IMR-90 (cell line): ENCODE data around the gene ZMYND11. TPM values are rescaled to one million over a fixed set of nuclear protein-coding genes. Genes with fewer than 3 reads are reported as not detected.

Experiments used
- ATAC-seq: fragments of 200-7000 bp; cut with Tn5 transposase; 2 replicates; pipeline ENCODE4 v1.9.1; 2020; ENCODE audit warnings: low read depth, mild to moderate bottlenecking, moderate library complexity
- BruUV-seq: library from RNA; stranded (reverse); fragments of 400-500 nt; replicated peaks from 2 replicates; lab custom pipeline; 2021; lab: Mats Ljungman, UMichigan
- CTCF ChIA-PET: fragments of 300-600 bp; formaldehyde crosslinking; extraction: SDS; loops from one replicate; lab custom pipeline; 2021; ENCODE audit warnings: antibody characterized with exemption; lab: Yijun Ruan, JAX
- POLR2A ChIA-PET: fragments of 300-600 bp; sonication (Branson Sonifier 250); formaldehyde crosslinking; loops from one replicate; lab custom pipeline; 2022; ENCODE audit warnings: antibody characterized with exemption; ENCODE audit not compliant: unreplicated experiment; lab: Charles Lee
- DNase-seq: peaks from one replicate; pipeline ENCODE4 v3.0.0; 2013
- H2AFZ ChIP-seq: replicated peaks from 2 replicates; pipeline ENCODE3; 2013; ENCODE audit warnings: low read length, mild to moderate bottlenecking; ENCODE audit not compliant: poor library complexity
- H2AK5ac ChIP-seq: 2 replicates; pipeline ENCODE4 v1.6.1; 2013; ENCODE audit warnings: low read depth, low read length, inconsistent platforms
- H2AK9ac ChIP-seq: replicated peaks from 2 replicates; pipeline ENCODE3; 2013; ENCODE audit warnings: mild to moderate bottlenecking, low read depth, low read length, moderate library complexity; ENCODE audit not compliant: poor library complexity
- H2BK120ac ChIP-seq: 2 replicates; pipeline ENCODE4 v1.6.1; 2013; ENCODE audit warnings: low read depth, low read length, inconsistent platforms
- H2BK15ac ChIP-seq: 3 replicates; pipeline ENCODE4 v1.6.1; 2013; ENCODE audit warnings: low read depth, low read length, inconsistent platforms
- H2BK20ac ChIP-seq: 2 replicates; pipeline ENCODE4 v1.6.1; 2013; ENCODE audit warnings: low read depth, mild to moderate bottlenecking, inconsistent platforms, low read length, moderate library complexity
- H2BK5ac ChIP-seq: 2 replicates; pipeline ENCODE4 v1.6.1; 2013; ENCODE audit warnings: mild to moderate bottlenecking, low read depth, low read length, inconsistent platforms; ENCODE audit not compliant: poor library complexity, severe bottlenecking
- H3K14ac ChIP-seq: replicated peaks from 2 replicates; pipeline ENCODE4 v1.6.1; 2013; ENCODE audit warnings: low read depth, low read length, inconsistent platforms
- H3K18ac ChIP-seq: 2 replicates; pipeline ENCODE4 v1.6.1; 2013; ENCODE audit warnings: low read depth, low read length, control low read depth
- H3K23ac ChIP-seq: 2 replicates; pipeline ENCODE4 v1.6.1; 2013; ENCODE audit warnings: low read depth, low read length, inconsistent platforms
- H3K27ac ChIP-seq: 2 replicates; pipeline ENCODE4 v1.5.1; 2013; ENCODE audit warnings: mild to moderate bottlenecking, control low read depth, low read length; ENCODE audit not compliant: insufficient read depth
- H3K27me3 ChIP-seq: 2 replicates; pipeline ENCODE4 v1.6.1; 2013; ENCODE audit warnings: low read length; ENCODE audit not compliant: control insufficient read depth, insufficient read depth
- H3K36me3 ChIP-seq: 2 replicates; pipeline ENCODE4 v1.6.1; 2013; ENCODE audit warnings: low read length, mixed read lengths; ENCODE audit not compliant: control insufficient read depth, insufficient read depth
- H3K4ac ChIP-seq: 2 replicates; pipeline ENCODE4 v1.6.1; 2013; ENCODE audit warnings: low read depth, low read length, inconsistent platforms
- H3K4me1 ChIP-seq: 2 replicates; pipeline ENCODE4 v1.6.1; 2013; ENCODE audit warnings: low read length, mixed read lengths; ENCODE audit not compliant: control insufficient read depth, insufficient read depth
- H3K4me2 ChIP-seq: 2 replicates; pipeline ENCODE4 v1.6.1; 2013; ENCODE audit warnings: low read depth, mild to moderate bottlenecking, control low read depth, low read length, moderate library complexity
- H3K4me3 ChIP-seq: 2 replicates; pipeline ENCODE4 v1.5.1; 2013; ENCODE audit warnings: low read depth, mild to moderate bottlenecking, control low read depth, low read length, moderate library complexity; ENCODE audit not compliant: insufficient read depth
- H3K56ac ChIP-seq: 2 replicates; pipeline ENCODE4 v1.6.1; 2013; ENCODE audit warnings: low read length, inconsistent platforms; ENCODE audit not compliant: insufficient read depth; ENCODE audit errors: extremely low read depth
- H3K79me1 ChIP-seq, 2 experiments: 2 replicates each; pipeline ENCODE4 v1.6.1; 2013; ENCODE audit warnings: low read length in 2 of 2, inconsistent platforms in 1 of 2, low read depth in 1 of 2
- H3K9ac ChIP-seq: 2 replicates; pipeline ENCODE4 v1.6.1; 2013; ENCODE audit warnings: low read depth, low read length, control low read depth
- H3K9me1 ChIP-seq: 2 replicates; pipeline ENCODE4 v1.6.1; 2013; ENCODE audit warnings: low read length, inconsistent platforms; ENCODE audit not compliant: insufficient read depth
- H3K9me3 ChIP-seq: 2 replicates; pipeline ENCODE4 v1.6.1; 2013; ENCODE audit warnings: low read length; ENCODE audit not compliant: control insufficient read depth, insufficient read depth
- H4K20me1 ChIP-seq: 2 replicates; pipeline ENCODE4 v1.6.1; 2013; ENCODE audit warnings: low read length, inconsistent platforms; ENCODE audit not compliant: insufficient read depth
- H4K5ac ChIP-seq: 2 replicates; pipeline ENCODE4 v1.6.1; 2013; ENCODE audit warnings: mild to moderate bottlenecking, low read depth, low read length, control low read depth
- H4K8ac ChIP-seq, 2 experiments: 2 replicates each; pipeline ENCODE4 v1.6.1; 2013; ENCODE audit warnings: low read depth in 2 of 2, low read length in 2 of 2, control low read depth in 1 of 2, inconsistent platforms in 1 of 2
- H4K91ac ChIP-seq: 2 replicates; pipeline ENCODE4 v1.6.1; 2013; ENCODE audit warnings: low read depth, low read length, inconsistent platforms; ENCODE audit not compliant: insufficient read depth
- CEBPB ChIP-seq: IDR thresholded peaks from 2 replicates; pipeline ENCODE4 v1.6.1; 2012; ENCODE audit warnings: low read depth, low read length, improper control_type of control experiment
- MXI1 ChIP-seq: IDR thresholded peaks from 2 replicates; pipeline ENCODE4 v1.6.1; 2012; ENCODE audit warnings: low read depth, mild to moderate bottlenecking, low read length, moderate library complexity, borderline replicate concordance
- WGBS, 2 experiments: methylation state at CpG; one replicate each; pipeline versions ENCODE4 v1.1.5 to v1.1.7; 2013; ENCODE audit warnings: missing lambda C conversion rate in 2 of 2; ENCODE audit not compliant: insufficient read length in 1 of 2; ENCODE audit errors: extremely low coverage in 2 of 2; 5-methylcytosine and 5-hydroxymethylcytosine counted together
- dilution Hi-C: fragments of 300-500 bp; cut with HindIII; formaldehyde crosslinking; loops from one replicate; pipeline ENCODE4 v1.14.3; 2018; ENCODE audit warnings: low sequenced_read_pairs; ENCODE audit not compliant: unreplicated experiment
- in situ Hi-C: fragments of 300-500 bp; cut with MboI; formaldehyde crosslinking; loops from 3 replicates; pipeline ENCODE4 v1.14.3; 2019; ENCODE audit warnings: low sequenced_read_pairs, inconsistent platforms, mixed read lengths
- intact Hi-C: fragments of 100-400 bp; cut with micrococcal nuclease; formaldehyde crosslinking; loops from 2 replicates; pipeline ENCODE4 v1.10.0; 2022
- polyA plus RNA-seq, 3 experiments: library from polyadenylated mRNA; depleted of rRNA; stranded (reverse); fragments of >200 nt; gene quantifications; 2 replicates each; pipeline ENCODE4 v1.2.3, GENCODE V29; 2012; ENCODE audit warnings: low replicate concordance in 1 of 3
- total RNA-seq: library from RNA; depleted of rRNA; stranded (reverse); fragments of >200 nt; gene quantifications from 2 replicates; pipeline ENCODE4 v1.2.3, GENCODE V29; 2012

Gene ZMYND11
- total and polyA plus RNA-seq, 2 of the 4 experiments (the other 2 are of a cell fraction), result 39.5 to 72.2 TPM

DNA sequence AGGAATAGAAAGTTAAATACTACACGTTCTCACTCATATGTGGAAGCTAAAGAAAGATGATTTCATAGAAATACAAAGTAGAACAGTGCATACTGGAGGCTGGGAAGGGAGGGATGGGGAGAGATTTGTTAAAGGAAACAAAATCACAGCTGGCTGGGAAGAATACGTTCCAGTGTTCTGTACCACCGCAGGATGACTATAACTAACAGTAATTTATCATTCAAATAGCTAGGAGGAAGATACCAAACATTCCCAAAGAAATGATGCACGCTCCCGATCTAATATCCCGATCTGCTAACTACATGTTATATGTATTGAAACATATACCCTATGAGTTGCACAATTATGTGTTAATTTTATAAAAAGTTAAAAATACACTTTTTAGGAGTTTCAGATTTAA lies 162.3 kb downstream of the ZMYND11 start:
- CTCF ChIA-PET, result interaction anchor here (1.1 kb wide), 1 partner anchor 9 kb away, joined by 3 read pairs; no protein-coding TSS in a partner anchor
- WGBS, 2 experiments, result no CpG with 5 or more reads among the region's 6 CpGs
- H2AK9ac ChIP-seq, result peak overlapping the region; percentile 83

More for the DNA sequence above, 162.3 kb downstream of the ZMYND11 start:
- Histone ChIP-seq H2BK15ac (no peak overlapping the region), H3K36me3 (peaks cover 15% of the 10 kb centered on the region), H3K4me3 (no peak overlapping the region), H3K4ac (peak overlapping the region; percentile 94; the same call in 1 of the 2 replicates), H3K27ac (peak overlapping the region; percentile 70; the same call in 1 of the 2 replicates), H2AFZ (no peak overlapping the region), H2BK120ac (0 out of 2 replicates have a peak overlapping the region, but pooled peaks have one; percentile 5), H3K4me2 (peak overlapping the region; percentile 89), H4K91ac (no peak overlapping the region; the same call in 1 of the 2 replicates), H3K4me1 (peaks cover 11% of the 10 kb centered on the region), H3K27me3 (no peaks in the 10 kb centered on the region), H2AK5ac (no peak overlapping the region; the same call in 1 of the 2 replicates), H3K9me1 (peaks cover 14% of the 10 kb centered on the region), H4K20me1 (peaks cover 3% of the 10 kb centered on the region), H2BK5ac (peak overlapping the region; percentile 94), H3K14ac (0 out of 2 replicates have a peak overlapping the region, but pooled peaks have one; percentile 66), H3K9me3 (no peaks in the 10 kb centered on the region), H2BK20ac (no peak overlapping the region), H3K56ac (peak overlapping the region; percentile 42; the same call in 1 of the 2 replicates), H3K79me1 (peaks cover 17 to 36% of the 10 kb centered on the region in 2 experiments), H3K9ac (no peak overlapping the region), H3K18ac (peak overlapping the region; percentile 97; the same call in 1 of the 2 replicates), H4K5ac (no peak overlapping the region), H4K8ac (peak overlapping the region in 1 of 2 experiments; percentile 23; a peak in 1 of 4 replicates), H3K23ac (no peak overlapping the region)
- in situ Hi-C loops, result no loop called here
- intact Hi-C loops, result no loop called here
- POLR2A ChIA-PET, result no interaction called here
- BruUV-seq, result no TSS peak
- DNase-seq, result peak; percentile 70
- dilution Hi-C loops, result no loop called here
- TF ChIP-seq CEBPB (peak; percentile 60; the same call in 1 of the 2 replicates), MXI1 (no peak)
- peak; percentile 71 for ATAC-seq
